SK-N-SH treated with all-trans-retinoic acid at 6 μM for 48 hours (cell line): Measurements from ENCODE around the gene SORCS2.

Experiments used
- ARNTL ChIP-seq: fragments of 450-650 bp; formaldehyde crosslinking; IDR thresholded peaks from 2 replicates; pipeline ENCODE4 v1.5.0; 2020; ENCODE audit warnings: low read depth, mild to moderate bottlenecking, moderate library complexity, borderline replicate concordance
- CSDC2 ChIP-seq: fragments of 250-450 bp; sonication (Bioruptor Pico); IDR thresholded peaks from 2 replicates; pipeline ENCODE4 v1.5.0; 2020; ENCODE audit warnings: mild to moderate bottlenecking, moderate library complexity
- CSRNP3 ChIP-seq: fragments of 250-450 bp; sonication (Bioruptor Pico); IDR thresholded peaks from 2 replicates; pipeline ENCODE4 v1.5.1; 2021; ENCODE audit warnings: mild to moderate bottlenecking, moderate library complexity
- ESRRG ChIP-seq: fragments of 250-450 bp; sonication (Bioruptor Pico); IDR thresholded peaks from 2 replicates; pipeline ENCODE4 v1.6.1; 2021; ENCODE audit warnings: mild to moderate bottlenecking
- GLIS3 ChIP-seq: fragments of 250-450 bp; sonication (Bioruptor Pico); IDR thresholded peaks from 2 replicates; pipeline ENCODE4 v1.5.0; 2020; ENCODE audit warnings: mild to moderate bottlenecking, moderate library complexity
- PATZ1 ChIP-seq: fragments of 250-450 bp; sonication (Bioruptor Pico); IDR thresholded peaks from 2 replicates; pipeline ENCODE4 v1.8.0; 2020; ENCODE audit warnings: mild to moderate bottlenecking, moderate library complexity, borderline replicate concordance
- PPARA ChIP-seq: fragments of 250-450 bp; sonication (Bioruptor Pico); IDR thresholded peaks from 2 replicates; pipeline ENCODE4 v1.5.0; 2020; ENCODE audit warnings: mild to moderate bottlenecking, borderline replicate concordance
- RARB ChIP-seq: fragments of 250-450 bp; sonication (Bioruptor Pico); IDR thresholded peaks from 2 replicates; pipeline ENCODE4 v1.8.0; 2021; ENCODE audit warnings: mild to moderate bottlenecking, moderate library complexity
- TCF4 ChIP-seq: fragments of 250-450 bp; sonication (Bioruptor Pico); IDR thresholded peaks from 2 replicates; pipeline ENCODE4 v1.8.0; 2021; ENCODE audit warnings: mild to moderate bottlenecking, moderate library complexity, borderline replicate concordance
- ZC3H10 ChIP-seq: fragments of 250-450 bp; sonication (Bioruptor Pico); IDR thresholded peaks from 2 replicates; pipeline ENCODE4 v1.5.1; 2021; ENCODE audit warnings: mild to moderate bottlenecking, moderate library complexity
- ZFP3 ChIP-seq: fragments of 250-450 bp; sonication (Bioruptor Pico); IDR thresholded peaks from 2 replicates; pipeline ENCODE4 v1.5.0; 2020; ENCODE audit warnings: mild to moderate bottlenecking, moderate library complexity
- ZFP30 ChIP-seq: fragments of 450-650 bp; formaldehyde crosslinking; IDR thresholded peaks from 2 replicates; pipeline ENCODE4 v1.5.0; 2022; ENCODE audit warnings: mild to moderate bottlenecking, moderate library complexity
- ZNF565 ChIP-seq: fragments of 450-650 bp; formaldehyde crosslinking; conservative IDR thresholded peaks from 2 replicates; pipeline ENCODE4 v1.5.0; 2020; ENCODE audit warnings: low read depth, mild to moderate bottlenecking, moderate library complexity
- ZNF70 ChIP-seq: fragments of 450-650 bp; formaldehyde crosslinking; IDR thresholded peaks from 2 replicates; pipeline ENCODE4 v1.5.0; 2020; ENCODE audit warnings: mild to moderate bottlenecking, moderate library complexity

GRCh38 chr4:7303561-7303960 is 111.2 kb downstream of the SORCS2 start:
- no peak for TF ChIP-seq ESRRG (CRISPR knock-in tag)
- TF ChIP-seq ZFP3 (CRISPR knock-in tag), result no peak
- TF ChIP-seq ZC3H10 (CRISPR knock-in tag), result no peak
- no peak for TF ChIP-seq PATZ1 (CRISPR knock-in tag)
- TF ChIP-seq PPARA (CRISPR knock-in tag), result no peak
- no peak for TF ChIP-seq ARNTL (CRISPR knock-in tag)
- no peak for TF ChIP-seq RARB (CRISPR knock-in tag)
- TF ChIP-seq ZFP30 (CRISPR knock-in tag), result no peak
- TF ChIP-seq GLIS3 (CRISPR knock-in tag), result no peak
- no peak for TF ChIP-seq CSRNP3
- no peak for TF ChIP-seq TCF4
- no peak for TF ChIP-seq CSDC2 (CRISPR knock-in tag)
- TF ChIP-seq ZNF565 (CRISPR knock-in tag), result no peak
- TF ChIP-seq ZNF70 (CRISPR knock-in tag), result no peak
